Inferior parietal cortex (tissue), 1 donor: ENCODE measurements around the gene KIF21B.

ENCODE experiments used
- DNase-seq: peaks from one replicate; pipeline ENCODE4 v3.0.0-alpha.2; 2016; ENCODE audit errors: extremely low spot score

The KIF21B gene

DNA sequence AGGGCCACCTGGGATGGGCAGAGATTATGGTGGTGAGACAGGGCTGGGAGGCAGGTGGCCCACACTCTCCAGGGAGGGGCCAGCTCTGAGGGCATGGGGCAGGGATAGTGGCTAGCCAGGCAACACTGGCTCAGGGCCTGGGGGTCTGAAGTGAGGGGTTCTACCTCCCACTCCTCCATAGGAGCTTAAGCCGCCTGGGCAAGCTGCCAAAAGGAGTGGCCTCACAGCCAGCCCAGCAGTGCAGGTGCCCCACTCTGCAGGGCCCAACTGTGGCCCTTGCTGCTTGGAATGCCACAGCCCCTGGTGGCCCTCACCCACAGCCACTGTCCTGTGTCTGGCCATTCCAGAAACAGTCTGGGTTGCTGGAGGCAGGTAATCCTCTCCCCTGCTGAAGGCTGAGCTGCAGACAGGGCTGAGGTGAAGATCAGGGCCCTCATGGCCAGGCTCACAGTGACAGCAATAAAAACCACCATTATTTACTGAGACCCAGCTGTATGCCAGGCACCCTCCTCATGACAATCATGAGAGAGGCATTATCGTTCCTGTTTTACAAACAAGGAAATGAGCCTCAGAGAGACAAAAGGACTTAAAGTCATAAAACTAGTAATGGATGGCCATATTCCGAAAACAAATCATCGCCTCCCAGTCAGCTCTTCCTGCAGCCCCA lies 31.0 kb downstream of the KIF21B start:
- no peak for DNase-seq

DNA sequence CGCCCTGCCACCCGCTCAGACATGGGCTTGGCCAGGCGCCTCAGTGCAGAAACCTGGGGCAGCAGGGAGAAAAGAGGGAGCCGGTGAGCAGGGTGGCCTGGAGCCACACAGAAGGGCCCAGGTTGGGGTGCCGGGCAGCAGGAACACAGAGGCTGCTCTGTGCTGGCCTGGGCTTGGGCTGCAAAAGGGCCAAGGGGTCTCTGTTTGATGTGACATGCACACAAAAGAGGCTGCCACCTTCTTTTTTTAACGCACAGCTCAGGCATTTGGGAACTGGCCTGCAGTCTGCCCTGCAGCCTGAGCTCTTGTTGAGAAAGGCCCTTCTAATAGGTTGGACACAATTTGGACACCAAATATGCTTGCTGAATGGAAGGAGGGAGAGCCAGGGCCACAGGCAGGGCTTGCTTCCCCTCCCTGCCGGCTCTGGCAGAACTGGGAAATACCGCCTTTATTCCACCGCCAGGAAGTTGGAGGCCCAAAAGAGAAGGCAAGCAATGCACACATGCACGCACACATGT lies 32.4 kb downstream of the KIF21B start:
- DNase-seq: no peak

DNA sequence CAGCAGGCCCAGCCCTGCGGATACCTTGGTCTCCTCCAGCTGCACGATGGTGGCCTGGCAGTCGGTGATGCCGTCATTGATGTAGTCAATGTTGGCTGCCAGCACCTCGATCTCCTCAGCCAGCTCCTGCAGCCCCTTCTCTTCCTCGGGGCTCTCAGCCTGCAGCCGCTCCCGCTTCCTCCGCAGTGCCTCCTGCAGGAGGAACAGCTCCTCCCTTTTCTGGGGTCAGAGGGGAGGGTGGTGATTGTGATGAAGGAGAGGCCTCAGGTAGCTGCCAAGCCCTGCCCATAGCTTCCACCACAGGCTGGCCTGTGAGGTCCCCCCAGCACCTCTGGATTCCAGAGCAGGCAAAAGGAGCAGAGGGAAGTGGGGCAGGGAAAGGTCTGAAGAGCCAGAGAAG lies 33.4 kb downstream of the KIF21B start:
- no peak for DNase-seq

- DNase-seq: no peak
Measured at GRCh38 chr1:200989337-200989736, 34.2 kb downstream of the KIF21B start.

DNA sequence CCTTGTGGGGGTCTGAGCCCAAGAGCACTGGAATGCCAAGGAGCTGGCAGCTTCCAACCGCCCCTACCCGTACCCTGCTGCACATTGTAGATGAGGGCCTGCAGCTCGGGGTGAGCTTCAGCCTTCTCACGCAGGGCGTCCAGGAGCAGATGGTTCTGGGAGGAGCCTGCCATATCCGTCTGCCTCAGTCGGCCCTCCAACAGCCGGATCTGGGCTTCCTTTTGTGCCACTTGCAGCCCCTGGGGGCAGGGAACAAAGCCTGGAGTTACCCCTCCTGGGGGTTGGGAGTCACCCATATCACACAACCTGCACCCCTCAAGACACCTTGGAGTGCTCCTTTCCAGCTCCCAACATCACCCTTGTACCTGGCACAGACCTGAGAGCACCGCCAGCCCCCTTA lies 34.8 kb downstream of the KIF21B start:
- DNase-seq: no peak

DNA sequence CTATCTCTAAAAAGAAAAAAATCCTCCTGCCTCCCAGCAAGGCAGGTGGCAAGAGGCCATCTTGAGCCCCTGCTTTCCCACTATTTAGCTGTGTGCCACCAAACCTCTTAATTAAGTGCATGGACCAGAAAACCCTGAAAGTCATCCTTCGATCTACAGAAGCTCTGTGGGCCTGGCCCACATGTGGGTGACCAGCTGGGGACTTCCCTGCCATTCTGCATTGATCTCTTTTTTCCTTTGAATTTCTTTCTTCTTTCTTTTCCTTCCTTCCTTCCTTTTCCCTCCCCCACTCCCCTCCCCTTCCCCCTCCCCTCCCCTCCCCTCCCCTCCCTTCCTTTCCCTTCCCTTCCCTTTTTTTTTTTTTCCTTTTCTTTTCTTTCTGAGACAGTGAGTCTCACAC lies 38.0 kb downstream of the KIF21B start:
- DNase-seq: no peak

- no peak for DNase-seq
Measured at GRCh38 chr1:200983035-200983561, 40.4 kb downstream of the KIF21B start.

- no peak for DNase-seq
Measured at GRCh38 chr1:200982071-200982945, 41.2 kb downstream of the KIF21B start.

DNA sequence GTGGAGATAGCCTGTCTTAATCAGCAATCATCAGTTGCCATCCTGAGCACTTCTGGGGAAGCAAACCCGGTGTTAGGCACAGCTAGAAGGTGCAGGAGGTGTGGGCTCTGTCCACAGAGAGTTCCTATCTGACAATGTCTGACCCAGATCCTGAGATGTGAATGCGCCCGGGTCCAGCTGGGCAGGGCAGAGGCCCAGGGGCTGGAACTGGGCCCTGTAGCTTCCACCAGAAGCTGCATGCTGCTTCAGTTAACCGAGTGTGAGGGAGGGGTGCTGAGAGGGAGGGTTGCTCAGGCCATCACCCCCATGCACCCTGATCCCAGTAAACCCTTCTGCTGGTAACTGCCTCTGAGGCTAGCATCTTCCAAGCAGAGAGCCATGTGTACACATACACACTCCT lies 42.2 kb downstream of the KIF21B start:
- no peak for DNase-seq

DNA sequence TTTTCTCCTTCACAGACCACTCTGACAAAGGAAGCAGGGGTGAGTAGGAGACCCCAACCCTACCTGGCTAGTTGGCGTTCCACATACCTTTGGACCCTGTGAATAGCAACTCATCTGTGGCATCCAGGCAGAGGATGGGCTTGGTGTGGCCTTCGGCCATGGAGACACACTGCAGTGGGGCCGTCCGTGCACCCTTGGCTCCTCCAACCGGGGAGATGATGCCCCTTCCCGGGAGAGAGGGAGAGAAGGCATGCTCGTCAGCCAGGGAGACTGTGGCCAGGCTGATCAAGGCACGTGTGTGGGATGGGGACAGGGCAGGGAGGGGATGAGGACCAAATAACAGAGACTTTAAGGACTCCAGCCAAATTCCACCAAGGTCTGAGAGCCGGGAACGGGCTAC lies 42.6 kb downstream of the KIF21B start:
- no peak for DNase-seq

DNA sequence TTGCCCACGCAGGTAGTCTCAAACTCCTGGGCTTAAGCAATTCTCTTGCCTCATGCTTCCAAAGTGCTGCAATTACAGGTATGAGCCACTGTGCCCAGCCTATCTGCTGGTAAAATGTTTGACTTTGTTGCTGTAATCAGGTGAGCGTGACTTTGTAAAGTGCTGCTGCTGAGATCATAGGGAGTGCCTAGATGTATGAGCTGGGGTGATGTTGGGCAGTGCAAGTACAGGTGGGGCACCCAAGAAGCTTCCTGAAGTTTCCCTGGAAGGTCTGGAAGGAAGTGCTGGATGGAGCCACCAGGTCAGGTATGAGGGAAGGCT lies 43.1 kb downstream of the KIF21B start:
- no peak for DNase-seq

- DNase-seq: no peak
Measured at GRCh38 chr1:200979574-200980451, 43.7 kb downstream of the KIF21B start.

DNA sequence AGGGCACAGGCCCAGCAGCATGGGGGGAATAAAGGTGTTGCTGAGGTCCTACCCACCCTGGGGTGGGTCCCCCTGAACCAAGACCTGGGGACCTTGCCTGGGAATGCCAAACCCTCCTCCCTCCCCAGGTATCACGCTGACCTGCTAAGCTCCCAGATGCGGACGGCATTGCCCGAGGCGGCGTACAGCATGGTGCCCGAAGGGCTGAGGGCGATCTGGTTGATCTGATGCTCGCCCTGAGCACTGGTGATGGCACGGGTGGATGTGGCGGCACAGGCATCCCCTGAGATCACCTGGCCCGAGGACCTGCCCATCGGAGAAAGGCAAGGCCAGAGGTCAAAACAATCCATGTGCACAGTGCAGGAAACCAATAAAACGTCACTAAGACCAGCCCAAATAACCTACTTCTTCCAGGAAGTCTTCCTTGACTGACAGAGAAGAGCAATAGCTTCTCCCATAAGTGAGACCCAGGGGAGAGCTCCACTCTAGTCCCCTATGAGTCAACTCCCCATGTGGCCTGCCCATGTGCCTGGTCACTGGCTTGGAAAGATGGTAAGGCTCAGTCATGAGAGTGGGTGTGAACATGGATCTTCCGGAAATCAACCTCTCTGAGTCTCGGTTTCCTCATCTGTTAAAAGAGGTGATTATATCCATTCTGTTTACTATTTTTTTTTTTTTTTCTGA lies 46.3 kb downstream of the KIF21B start:
- no peak for DNase-seq

DNA sequence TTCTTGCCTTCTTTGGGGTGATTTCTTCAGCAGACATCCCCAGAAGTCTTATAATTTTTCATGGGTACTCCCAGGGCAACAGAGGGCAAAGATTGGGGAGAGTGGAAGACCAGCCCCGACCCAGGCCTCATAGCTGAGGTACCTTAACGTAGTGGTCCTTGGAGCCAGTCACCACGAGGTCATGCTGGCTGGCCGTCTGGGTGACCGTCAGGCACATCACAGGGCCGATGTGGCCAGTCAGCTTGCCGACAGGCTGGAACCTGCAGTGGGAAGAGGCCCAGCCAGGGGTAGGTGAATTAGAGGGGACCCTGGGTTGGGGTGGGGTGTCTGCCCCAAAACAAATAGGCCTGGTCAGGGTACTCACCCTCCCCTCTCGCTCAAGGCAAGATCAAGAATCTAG lies 46.9 kb downstream of the KIF21B start:
- no peak for DNase-seq

- no peak for DNase-seq
Measured at GRCh38 chr1:200975458-200975857, 48.1 kb downstream of the KIF21B start.

DNA sequence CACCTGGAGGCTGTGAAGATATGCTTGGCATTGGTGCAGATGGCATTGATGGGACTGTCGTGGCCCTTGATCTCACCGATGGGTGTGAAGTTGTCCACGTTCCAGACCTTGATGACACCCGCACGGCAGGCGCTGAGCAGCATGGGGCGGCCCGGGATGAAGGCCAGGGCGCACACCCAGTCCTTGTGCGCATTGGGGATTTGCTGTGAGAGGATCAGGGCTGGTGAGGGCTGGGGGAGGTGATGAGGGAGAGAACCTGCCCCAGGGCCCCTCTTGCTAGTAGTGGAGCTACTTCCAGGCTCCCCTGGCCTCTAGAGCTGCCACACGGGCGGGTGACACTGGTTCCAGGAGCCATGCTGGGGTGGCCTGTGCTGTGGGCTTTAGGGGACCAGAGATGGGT lies 48.8 kb downstream of the KIF21B start:
- no peak for DNase-seq

GRCh38 chr1:200973937-200974657 lies 49.4 kb downstream of the KIF21B start:
- DNase-seq: no peak

DNA sequence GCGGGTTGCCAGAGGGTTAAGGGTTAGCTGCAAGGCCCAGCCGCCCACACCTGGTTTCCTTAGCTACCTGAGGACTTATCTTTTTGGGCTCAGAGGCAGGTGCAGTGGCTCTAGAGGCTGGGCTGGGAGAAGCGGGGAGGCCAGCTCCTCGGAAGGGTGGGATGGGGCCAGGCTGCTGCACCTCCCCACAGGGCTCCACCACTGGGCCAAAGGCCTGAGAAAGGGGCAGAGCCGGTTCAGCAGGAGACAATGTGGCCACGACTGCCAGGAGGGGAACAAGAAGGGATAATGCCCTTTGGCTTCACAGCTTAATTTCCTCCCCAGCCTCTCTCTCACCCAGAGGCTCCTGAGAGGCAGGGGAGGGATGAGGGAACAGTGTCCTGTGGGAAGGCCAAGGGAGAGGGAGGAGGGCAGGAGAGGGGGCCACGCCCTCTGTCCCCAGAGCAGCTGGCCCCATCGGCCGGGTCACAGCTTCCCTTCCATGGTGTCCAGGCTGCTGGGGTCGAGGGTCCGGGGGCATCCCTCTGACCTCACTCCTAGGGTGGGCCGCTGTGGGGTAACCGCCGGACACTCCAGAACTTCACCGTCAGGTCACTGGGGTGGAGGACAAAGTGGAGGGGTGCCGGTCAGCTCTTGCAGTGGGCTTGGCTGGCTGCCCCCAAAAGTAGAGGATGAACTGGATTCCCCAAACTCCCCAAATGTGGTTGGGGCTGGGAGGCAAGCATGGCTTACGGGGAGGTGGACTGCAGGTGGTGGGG lies 50.4 kb downstream of the KIF21B start:
- DNase-seq: no peak

DNA sequence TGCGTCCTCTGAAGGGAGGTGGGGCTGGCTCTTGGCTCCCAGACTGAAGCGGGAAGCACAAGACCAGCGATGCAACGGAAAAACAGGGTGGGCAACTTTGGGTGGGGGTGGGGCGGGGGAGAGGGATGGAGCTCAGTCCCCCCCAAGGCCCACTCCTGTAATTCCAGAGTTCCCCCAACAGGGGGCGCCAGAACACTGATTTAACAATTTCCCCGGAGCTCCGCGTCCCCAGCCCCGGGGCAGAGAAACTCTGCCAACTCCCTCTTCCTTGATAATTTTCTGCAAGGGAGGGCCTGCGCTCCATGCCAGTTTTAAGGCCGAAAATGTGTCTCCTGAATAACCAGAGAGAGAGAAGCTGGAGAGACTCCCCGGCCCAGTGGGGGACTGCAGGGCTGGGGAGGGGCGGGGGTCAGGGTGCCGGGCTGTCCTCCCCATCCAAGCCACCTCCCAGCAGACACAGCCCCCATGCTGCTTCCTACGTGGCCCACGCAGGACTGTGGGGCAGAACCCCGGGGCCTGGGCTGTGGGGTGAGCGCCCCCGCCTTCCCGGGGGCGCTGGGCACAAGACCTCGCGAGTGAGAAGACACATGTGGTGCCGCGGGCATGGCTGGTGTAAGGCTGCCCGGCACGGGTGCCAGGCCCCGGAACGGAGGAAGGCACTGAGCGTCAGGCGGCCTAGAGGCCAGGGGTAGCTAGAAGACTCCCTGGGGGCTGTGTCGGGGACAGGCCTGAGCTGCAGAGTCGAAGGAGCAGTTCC lies 51.4 kb downstream of the KIF21B start:
- peak; percentile 81 for DNase-seq
